Trophoblast cell (in vitro differentiated cells and primary cell): ENCODE results near the gene SLC10A4.

Experiments
- DNase-seq, 2 donors: peaks; one replicate each; pipeline ENCODE4 v3.0.0-alpha.2; 2016
- H2AFZ ChIP-seq: 2 replicates; pipeline ENCODE4 v1.6.1; 2013; ENCODE audit warnings: low read length, moderate library complexity, mild to moderate bottlenecking; ENCODE audit not compliant: insufficient read depth, poor library complexity
- H2AK5ac ChIP-seq: 2 replicates; pipeline ENCODE4 v1.6.1; 2013; ENCODE audit warnings: mild to moderate bottlenecking, low read length
- H2BK120ac ChIP-seq: 2 replicates; pipeline ENCODE4 v1.6.1; 2013; ENCODE audit warnings: low read length, mild to moderate bottlenecking, moderate library complexity; ENCODE audit not compliant: insufficient read depth, poor library complexity
- H2BK12ac ChIP-seq: 2 replicates; pipeline ENCODE4 v1.6.1; 2013; ENCODE audit warnings: mild to moderate bottlenecking, low read length, moderate library complexity
- H2BK5ac ChIP-seq: 2 replicates; pipeline ENCODE4 v1.6.1; 2013; ENCODE audit warnings: low read length, low read depth, moderate library complexity, mild to moderate bottlenecking; ENCODE audit not compliant: poor library complexity
- H3K14ac ChIP-seq: 2 replicates; pipeline ENCODE4 v1.6.1; 2013; ENCODE audit warnings: mild to moderate bottlenecking, low read length
- H3K18ac ChIP-seq: 2 replicates; pipeline ENCODE4 v1.6.1; 2013; ENCODE audit warnings: mild to moderate bottlenecking, low read length
- H3K23ac ChIP-seq: 2 replicates; pipeline ENCODE4 v1.6.1; 2013; ENCODE audit warnings: low read length
- H3K27ac ChIP-seq: 2 replicates; pipeline ENCODE4 v1.5.1; 2013; ENCODE audit warnings: low read depth, mild to moderate bottlenecking, inconsistent platforms, low read length, moderate library complexity
- H3K27me3 ChIP-seq: 2 replicates; pipeline ENCODE4 v1.6.1; 2013; ENCODE audit warnings: inconsistent platforms, mild to moderate bottlenecking, low read length, moderate library complexity; ENCODE audit not compliant: insufficient read depth
- H3K36me3 ChIP-seq, 2 experiments: 1 replicate in 1 of 2; 2 replicates in 1 of 2; pipeline ENCODE4 v1.6.1; 2013; ENCODE audit warnings: low read length in 2 of 2, mild to moderate bottlenecking in 2 of 2, moderate library complexity in 1 of 2; ENCODE audit not compliant: insufficient read depth in 2 of 2, control insufficient read depth in 1 of 2
- H3K4ac ChIP-seq: 2 replicates; pipeline ENCODE4 v1.6.1; 2013; ENCODE audit warnings: low read depth, mild to moderate bottlenecking, low read length, moderate library complexity
- H3K4me1 ChIP-seq, 2 experiments: 1 replicate in 1 of 2; 2 replicates in 1 of 2; pipeline ENCODE4 v1.6.1; 2013; ENCODE audit warnings: low read length in 2 of 2, mild to moderate bottlenecking in 2 of 2, moderate library complexity in 1 of 2; ENCODE audit not compliant: insufficient read depth in 2 of 2, control insufficient read depth in 1 of 2
- H3K4me2 ChIP-seq: 2 replicates; pipeline ENCODE4 v1.6.1; 2013; ENCODE audit warnings: inconsistent platforms, mild to moderate bottlenecking, low read length, moderate library complexity
- H3K4me3 ChIP-seq: 2 replicates; pipeline ENCODE4 v1.5.1; 2013; ENCODE audit warnings: mild to moderate bottlenecking, low read depth, low read length, inconsistent platforms
- H3K79me1 ChIP-seq: one replicate; pipeline ENCODE4 v1.6.1; 2013; ENCODE audit warnings: low read length
- H3K79me2 ChIP-seq: 2 replicates; pipeline ENCODE4 v1.6.1; 2013; ENCODE audit warnings: low read length, mild to moderate bottlenecking; ENCODE audit not compliant: control insufficient read depth, insufficient read depth, poor library complexity
- H3K9ac ChIP-seq: 2 replicates; pipeline ENCODE4 v1.6.1; 2013; ENCODE audit warnings: mild to moderate bottlenecking, low read length
- H3K9me3 ChIP-seq: 2 replicates; pipeline ENCODE4 v1.6.1; 2013; ENCODE audit warnings: low read depth, mild to moderate bottlenecking, control low read depth, inconsistent platforms, low read length; ENCODE audit not compliant: insufficient read depth
- H4K12ac ChIP-seq: 2 replicates; pipeline ENCODE4 v1.6.1; 2013; ENCODE audit warnings: low read depth, mild to moderate bottlenecking, low read length, moderate library complexity
- H4K8ac ChIP-seq: 2 replicates; pipeline ENCODE4 v1.6.1; 2013; ENCODE audit warnings: low read depth, mild to moderate bottlenecking, low read length, moderate library complexity
- H4K91ac ChIP-seq: one replicate; pipeline ENCODE4 v1.6.1; 2013; ENCODE audit warnings: low read depth, mild to moderate bottlenecking, low read length, moderate library complexity
- WGBS: extraction: QIAGEN DNeasy Blood & Tissue Kit; methylation state at CpG from one replicate; pipeline ENCODE4 v1.1.7; 2013; ENCODE audit warnings: missing lambda C conversion rate; ENCODE audit not compliant: insufficient read length, insufficient coverage; ENCODE audit errors: extremely low coverage; 5-methylcytosine and 5-hydroxymethylcytosine counted together

Gene SLC10A4

DNA sequence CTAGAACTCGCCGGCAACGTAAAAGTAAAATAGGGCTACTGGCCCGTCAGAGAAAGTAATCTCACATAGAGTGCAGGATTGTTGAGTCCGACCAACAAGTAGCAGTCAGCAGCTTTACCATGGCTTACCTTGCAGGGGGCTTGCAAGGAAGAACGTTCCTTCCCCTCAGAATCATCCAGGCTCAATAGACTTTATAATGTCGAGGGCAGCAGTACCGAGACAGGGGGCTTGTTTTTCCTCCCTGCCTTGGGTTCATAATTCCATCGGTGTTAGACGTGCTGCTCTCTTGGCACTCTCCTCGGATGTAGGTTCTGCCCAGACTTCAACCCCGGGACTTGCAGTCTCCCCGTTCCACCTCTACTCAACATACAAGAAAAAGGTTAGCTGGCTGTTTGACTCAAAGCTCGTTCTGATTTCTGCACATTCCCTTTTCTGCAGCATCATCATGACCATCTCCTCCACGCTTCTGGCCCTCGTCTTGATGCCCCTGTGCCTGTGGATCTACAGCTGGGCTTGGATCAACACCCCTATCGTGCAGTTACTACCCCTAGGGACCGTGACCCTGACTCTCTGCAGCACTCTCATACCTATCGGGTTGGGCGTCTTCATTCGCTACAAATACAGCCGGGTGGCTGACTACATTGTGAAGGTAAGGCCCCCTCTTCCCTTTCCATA, 1.5 kb downstream of the SLC10A4 start:
- WGBS: no CpG with 5 or more reads among the region's 22 CpGs
- H2BK12ac ChIP-seq: no peak overlapping the region
- no peak overlapping the region for H2AFZ ChIP-seq
- no peak overlapping the region for H3K18ac ChIP-seq
- H4K8ac ChIP-seq: no peak overlapping the region
- no peak overlapping the region for H3K27ac ChIP-seq
- H2BK120ac ChIP-seq: no peak overlapping the region
- no peak overlapping the region for H3K23ac ChIP-seq
- H3K27me3 ChIP-seq: peaks cover 31% of the 10 kb centered on the region
- H3K79me2 ChIP-seq: no peaks in the 10 kb centered on the region
- no peak overlapping the region for H3K4me2 ChIP-seq
- H3K4me1 ChIP-seq: peaks cover 3 to 6% of the 10 kb centered on the region in 2 experiments
- H3K14ac ChIP-seq: no peak overlapping the region
- H4K12ac ChIP-seq: no peak overlapping the region
- H4K91ac ChIP-seq: no peak overlapping the region
- no peak overlapping the region for H2BK5ac ChIP-seq
- H2AK5ac ChIP-seq: no peak overlapping the region
- H3K36me3 ChIP-seq: no peaks in the 10 kb centered on the region
- peak overlapping the region; percentile 55 for H3K9ac ChIP-seq
- peaks cover 11% of the 10 kb centered on the region for H3K9me3 ChIP-seq
- H3K79me1 ChIP-seq: no peaks in the 10 kb centered on the region
- DNase-seq: no peak
- H3K4ac ChIP-seq: no peak overlapping the region
- no peak overlapping the region for H3K4me3 ChIP-seq

GRCh38 chr4:48489683-48490011, 6.5 kb downstream of the SLC10A4 start:
- Histone ChIP-seq H3K27me3 (peaks cover 38% of the 10 kb centered on the region), H3K36me3 (no peaks in the 10 kb centered on the region), H2BK5ac (no peak overlapping the region), H3K23ac (no peak overlapping the region), H4K12ac (no peak overlapping the region), H3K79me1 (no peaks in the 10 kb centered on the region), H3K4me3 (no peak overlapping the region), H4K91ac (no peak overlapping the region), H2BK12ac (no peak overlapping the region), H2BK120ac (no peak overlapping the region), H3K4ac (no peak overlapping the region), H3K14ac (no peak overlapping the region), H3K79me2 (no peaks in the 10 kb centered on the region), H3K9me3 (peaks cover 13% of the 10 kb centered on the region), H3K4me1 (peaks cover 11 to 14% of the 10 kb centered on the region in 2 experiments), H2AFZ (no peak overlapping the region), H2AK5ac (no peak overlapping the region), H4K8ac (no peak overlapping the region), H3K18ac (no peak overlapping the region), H3K4me2 (peak overlapping the region; percentile 14), H3K27ac (no peak overlapping the region), H3K9ac (no peak overlapping the region)
- WGBS: no CpG with 5 or more reads among the region's 14 CpGs
- no peak for DNase-seq

GRCh38 chr4:48490012-48490679, 7.0 kb downstream of the SLC10A4 start, which contains the start of gene ZAR1:
ZAR1 (plus strand) TSS chr4:48490252; CDS start chr4:48490292, 40 bp downstream.
- no peak within 1 kb of the TSS for H3K23ac ChIP-seq
- no peaks in the 10 kb centered on the region for H3K79me1 ChIP-seq
- peak within 1 kb of the TSS; percentile 34 for H4K8ac ChIP-seq
- H3K18ac ChIP-seq: peak within 1 kb of the TSS; percentile 44
- H3K36me3 ChIP-seq: no peaks in the 10 kb centered on the region
- peak within 1 kb of the TSS; percentile 51 for H3K4me3 ChIP-seq
- no peaks in the 10 kb centered on the region for H3K79me2 ChIP-seq
- peaks cover 11 to 14% of the 10 kb centered on the region in 2 experiments for H3K4me1 ChIP-seq
- peak; percentile 8 to 19 for DNase-seq
- H2BK12ac ChIP-seq: no peak within 1 kb of the TSS
- no peak within 1 kb of the TSS for H2BK5ac ChIP-seq
- H2AK5ac ChIP-seq: no peak within 1 kb of the TSS
- H3K4me2 ChIP-seq: peak within 1 kb of the TSS; percentile 14
- H3K9ac ChIP-seq: no peak within 1 kb of the TSS
- H2AFZ ChIP-seq: peak within 1 kb of the TSS; percentile 95
- H4K91ac ChIP-seq: no peak within 1 kb of the TSS
- peaks cover 11% of the 10 kb centered on the region for H3K9me3 ChIP-seq
- no peak within 1 kb of the TSS for H3K4ac ChIP-seq
- no peak within 1 kb of the TSS for H2BK120ac ChIP-seq
- H3K27me3 ChIP-seq: peaks cover 34% of the 10 kb centered on the region
- H4K12ac ChIP-seq: peak within 1 kb of the TSS; percentile 55
- peak within 1 kb of the TSS; percentile 16 for H3K14ac ChIP-seq
- no peak within 1 kb of the TSS for H3K27ac ChIP-seq
- no CpG with 5 or more reads among the region's 80 CpGs for WGBS

DNA sequence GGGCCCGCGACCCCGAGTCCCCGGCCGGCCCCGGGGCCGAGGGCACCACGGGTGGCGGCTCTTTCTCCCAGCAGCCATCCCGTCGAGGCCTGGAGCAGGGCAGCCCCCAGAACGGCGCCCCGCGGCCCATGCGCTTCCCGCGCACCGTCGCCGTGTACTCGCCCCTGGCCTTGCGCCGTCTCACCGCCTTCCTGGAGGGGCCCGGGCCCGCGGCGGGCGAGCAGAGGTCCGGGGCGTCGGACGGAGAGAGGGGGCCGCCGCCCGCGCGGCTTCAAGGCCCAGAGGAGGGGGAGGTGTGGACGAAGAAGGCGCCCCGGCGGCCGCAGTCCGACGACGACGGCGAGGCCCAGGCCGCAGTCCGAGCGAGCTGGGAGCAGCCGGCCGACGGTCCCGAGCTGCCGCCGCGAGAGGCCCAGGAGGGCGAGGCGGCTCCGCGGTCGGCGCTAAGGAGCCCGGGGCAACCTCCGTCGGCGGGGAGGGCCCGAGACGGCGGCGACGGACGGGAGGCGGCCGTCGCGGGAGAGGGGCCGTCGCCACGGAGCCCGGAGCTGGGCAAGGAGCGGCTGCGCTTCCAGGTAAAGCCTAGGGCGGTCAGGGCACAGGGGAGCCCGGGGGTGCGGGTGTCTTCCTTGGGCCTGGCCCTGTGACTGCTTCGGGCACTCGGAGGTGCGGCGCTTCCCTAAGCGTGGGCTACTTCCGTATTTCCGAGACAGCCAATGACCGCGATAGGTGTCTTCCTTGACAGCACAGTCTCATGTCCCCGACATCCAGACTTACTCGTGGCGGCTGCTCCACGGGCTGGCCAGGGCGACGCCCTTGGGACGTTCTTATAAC, 7.8 kb downstream of the SLC10A4 start:
- Histone ChIP-seq H3K23ac (no peak overlapping the region), H3K79me2 (no peaks in the 10 kb centered on the region), H3K14ac (peak overlapping the region; percentile 16), H2BK5ac (no peak overlapping the region), H3K36me3 (peaks cover 0 to 2% of the 10 kb centered on the region in 2 experiments), H3K9ac (no peak overlapping the region), H3K4me1 (peaks cover 11 to 14% of the 10 kb centered on the region in 2 experiments), H4K8ac (peak overlapping the region; percentile 34), H2AK5ac (no peak overlapping the region), H3K18ac (no peak overlapping the region), H3K9me3 (peaks cover 11% of the 10 kb centered on the region), H3K4ac (no peak overlapping the region), H3K27ac (no peak overlapping the region), H3K4me2 (peak overlapping the region; percentile 14), H2BK120ac (no peak overlapping the region), H4K91ac (no peak overlapping the region), H3K4me3 (peak overlapping the region; percentile 51), H3K79me1 (no peaks in the 10 kb centered on the region), H2BK12ac (no peak overlapping the region), H2AFZ (peak overlapping the region; percentile 95), H3K27me3 (peaks cover 34% of the 10 kb centered on the region), H4K12ac (peak overlapping the region; percentile 55)
- WGBS: no CpG with 5 or more reads among the region's 104 CpGs
- no peak for DNase-seq
